GM19328 (cell line): ENCODE results near the gene CASZ1.

Experiments used
- ATAC-seq: cut with Tn5 transposase; IDR thresholded peaks from one replicate; pipeline ENCODE4 v1.9.1; 2021; ENCODE audit warnings: mild to moderate bottlenecking, moderate library complexity; ENCODE audit not compliant: unreplicated experiment

CASZ1 gene

DNA sequence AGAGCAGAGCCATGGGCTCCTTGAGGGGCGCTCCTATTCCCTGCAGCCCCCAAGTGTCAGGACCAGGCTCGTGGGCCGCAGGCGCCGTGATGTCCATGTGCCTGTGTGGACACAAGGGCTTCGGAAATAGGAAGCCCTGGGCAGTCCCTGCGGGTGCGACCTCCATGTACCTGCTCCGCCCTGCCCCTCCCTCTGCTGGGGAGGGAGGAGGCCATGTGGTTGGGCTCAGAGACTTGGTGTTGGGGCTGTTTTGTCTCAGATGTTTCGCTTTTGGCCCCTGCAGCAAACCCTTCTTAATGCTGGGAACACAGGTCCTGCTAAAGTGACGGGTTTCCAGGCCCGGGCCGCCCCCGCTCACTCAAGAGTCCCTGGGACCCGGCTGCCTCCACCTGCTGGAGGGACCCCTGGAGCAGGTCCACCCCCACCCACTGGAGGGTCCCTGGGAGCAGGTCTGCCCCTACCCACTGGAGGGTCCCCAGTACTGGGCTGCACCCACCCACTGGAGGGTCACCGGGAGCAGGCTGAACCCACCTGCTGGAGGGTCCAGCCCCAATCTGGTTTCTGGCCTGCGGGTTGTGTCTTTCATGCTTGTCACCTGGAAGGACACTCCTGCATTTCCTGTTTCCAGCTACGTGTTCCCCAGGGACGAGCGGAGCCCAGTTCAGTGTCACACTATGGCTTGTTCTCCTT, 165.2 kb downstream of the CASZ1 start:
- no peak for ATAC-seq

DNA sequence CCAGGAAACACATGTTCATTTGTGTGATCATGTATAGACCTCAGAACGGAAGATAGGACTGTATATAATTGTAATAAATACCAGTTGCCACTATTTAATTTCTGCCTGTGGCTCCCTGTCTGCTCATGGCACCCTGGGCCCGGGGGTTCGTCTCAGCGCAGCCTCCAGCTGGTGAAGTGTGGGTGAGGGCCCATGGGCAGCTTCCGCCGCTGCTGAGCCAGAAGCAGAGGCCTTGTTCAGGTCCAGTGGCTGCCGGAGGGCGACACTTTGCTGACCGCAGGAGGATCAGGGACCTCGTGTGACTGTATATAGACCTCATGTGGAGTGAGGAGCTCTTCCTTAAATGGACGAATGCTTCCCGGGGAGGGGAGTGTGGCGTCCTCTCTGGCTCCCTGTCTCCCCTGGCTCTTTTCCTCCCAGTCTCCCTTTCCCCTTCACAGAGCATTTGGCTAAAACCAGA, 165.8 kb downstream of the CASZ1 start:
- no peak for ATAC-seq

DNA sequence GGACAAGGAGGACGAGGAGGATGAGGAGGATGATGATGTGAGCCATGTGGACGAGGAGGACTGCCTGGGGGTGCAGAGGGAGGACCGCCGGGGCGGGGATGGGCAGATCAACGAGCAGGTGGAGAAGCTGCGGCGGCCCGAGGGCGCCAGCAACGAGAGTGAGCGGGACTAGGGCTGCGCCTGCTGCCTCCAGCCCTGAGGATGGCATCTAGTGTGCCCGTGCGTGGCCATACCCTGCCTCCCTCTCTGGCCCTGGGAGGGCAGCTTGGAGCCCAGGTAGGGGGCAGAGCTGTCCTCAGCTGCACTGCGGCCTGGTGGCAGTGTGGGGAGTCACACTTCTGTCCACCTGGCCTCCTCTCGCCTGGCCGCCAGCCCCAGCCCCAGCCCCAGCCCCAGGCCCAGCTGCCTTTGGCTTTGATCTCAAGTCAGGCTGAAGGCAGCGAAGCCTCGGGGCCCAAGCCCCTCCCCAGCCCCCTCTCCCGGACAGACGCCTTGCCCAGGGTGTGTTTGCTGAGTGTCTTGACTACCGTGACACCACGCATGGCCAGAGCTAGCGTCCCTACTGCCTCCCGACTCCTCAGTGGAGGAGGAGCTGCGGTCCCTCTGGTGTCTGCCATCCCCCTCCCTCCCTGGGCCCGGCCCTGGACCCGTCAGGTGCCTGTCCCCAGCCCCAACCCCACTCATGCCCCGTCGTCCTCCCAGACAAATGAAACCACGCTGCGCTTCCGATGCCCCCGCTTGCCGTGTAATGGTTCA, 166.5 kb downstream of the CASZ1 start:
- no peak for ATAC-seq

GRCh38 chr1:10629091-10629815, 167.2 kb downstream of the CASZ1 start:
- ATAC-seq = no peak

- ATAC-seq = no peak
These were observed 167.8 kb downstream of the CASZ1 start for GRCh38 chr1:10628685-10629084.

DNA sequence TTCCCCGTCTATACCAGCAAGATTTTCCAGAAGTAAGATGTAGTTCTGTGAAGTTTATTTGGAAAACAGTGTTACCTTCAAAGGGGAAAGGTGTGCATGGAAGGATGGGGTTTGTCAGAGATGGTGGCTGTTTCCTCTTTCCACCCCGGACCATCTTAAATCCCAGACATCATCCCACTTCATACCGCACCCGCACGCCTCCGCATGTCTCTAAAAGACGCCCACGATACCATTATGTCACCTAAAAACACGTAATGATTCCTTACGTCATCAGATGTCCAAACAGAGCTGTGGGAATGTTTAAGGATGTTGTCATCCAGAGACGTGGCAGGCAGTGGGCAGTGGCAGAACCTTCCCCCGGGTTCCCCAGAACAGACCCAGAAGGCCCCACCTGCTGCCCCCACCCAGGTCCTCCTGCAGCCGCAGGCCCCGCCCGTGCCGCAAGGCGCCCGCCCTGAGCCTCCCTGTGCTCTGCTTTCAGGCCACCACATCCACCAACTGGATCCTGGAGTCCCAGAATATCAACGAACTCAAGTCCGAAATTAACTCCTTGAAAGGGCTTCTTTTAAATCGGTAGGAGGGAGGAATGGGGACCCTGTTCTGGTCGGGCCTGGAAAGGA, 169.5 kb downstream of the CASZ1 start:
- ATAC-seq = no peak

GRCh38 chr1:10626131-10626731, 170.2 kb downstream of the CASZ1 start:
- no peak for ATAC-seq

DNA sequence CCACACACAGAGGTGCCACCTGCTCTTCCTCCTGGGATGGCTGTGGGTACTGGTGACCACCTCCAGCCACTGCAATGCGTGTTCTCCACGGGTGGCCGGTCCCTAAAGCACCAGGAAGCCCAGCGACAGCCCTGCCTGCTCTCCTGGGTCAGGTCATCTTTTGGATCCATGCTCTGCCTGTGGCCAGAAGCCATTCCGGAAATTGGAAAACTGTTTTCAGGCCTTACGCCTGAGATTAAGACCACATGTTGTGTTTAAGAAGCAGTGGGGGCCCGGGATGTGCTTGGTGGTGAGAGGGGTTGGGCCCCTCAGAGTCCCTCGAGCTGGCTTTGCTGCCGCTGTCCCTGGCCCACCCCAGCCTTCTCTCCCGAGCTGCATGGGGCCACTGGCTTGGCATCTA, 170.9 kb downstream of the CASZ1 start:
- ATAC-seq = no peak

GRCh38 chr1:10625076-10625475, 171.4 kb downstream of the CASZ1 start:
- no peak for ATAC-seq

DNA sequence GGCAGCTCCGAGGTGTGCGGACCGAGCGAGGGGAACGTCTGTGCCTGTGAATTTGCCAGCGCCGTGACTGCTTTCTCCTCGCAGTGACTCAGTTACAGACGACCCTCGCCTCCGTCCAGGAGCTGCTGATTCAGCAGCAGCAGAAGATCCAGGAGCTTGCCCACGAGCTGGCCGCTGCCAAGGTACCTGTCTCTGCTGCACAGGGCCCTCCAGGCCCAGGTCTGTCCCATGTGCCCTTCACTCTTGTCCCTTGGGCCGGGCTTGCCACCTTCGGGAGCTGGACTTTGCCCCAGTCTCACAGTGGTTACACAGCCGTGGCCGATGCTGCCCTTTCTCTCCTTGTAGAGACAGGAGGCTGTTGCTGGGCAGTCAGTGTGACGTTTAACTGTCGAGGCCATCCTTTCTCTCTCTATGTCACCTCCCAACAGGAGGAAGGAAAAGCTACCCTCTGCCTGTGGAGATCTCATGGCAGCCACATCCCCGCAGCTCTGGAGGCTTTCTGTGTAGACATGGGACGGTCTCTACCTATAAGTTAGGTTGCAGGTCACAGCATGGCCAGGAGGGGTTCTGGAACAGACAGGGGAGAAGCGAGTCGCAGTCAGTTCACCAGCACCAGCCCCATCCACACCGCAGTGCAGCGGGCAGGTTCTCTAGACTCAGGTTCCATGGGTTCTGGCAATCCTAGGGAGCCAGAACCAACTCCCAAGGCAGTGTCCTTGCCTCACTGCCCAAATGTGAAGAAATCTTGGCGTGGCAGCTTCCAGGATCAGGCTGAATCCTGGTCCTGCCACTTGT, 172.0 kb downstream of the CASZ1 start:
- ATAC-seq = no peak

DNA sequence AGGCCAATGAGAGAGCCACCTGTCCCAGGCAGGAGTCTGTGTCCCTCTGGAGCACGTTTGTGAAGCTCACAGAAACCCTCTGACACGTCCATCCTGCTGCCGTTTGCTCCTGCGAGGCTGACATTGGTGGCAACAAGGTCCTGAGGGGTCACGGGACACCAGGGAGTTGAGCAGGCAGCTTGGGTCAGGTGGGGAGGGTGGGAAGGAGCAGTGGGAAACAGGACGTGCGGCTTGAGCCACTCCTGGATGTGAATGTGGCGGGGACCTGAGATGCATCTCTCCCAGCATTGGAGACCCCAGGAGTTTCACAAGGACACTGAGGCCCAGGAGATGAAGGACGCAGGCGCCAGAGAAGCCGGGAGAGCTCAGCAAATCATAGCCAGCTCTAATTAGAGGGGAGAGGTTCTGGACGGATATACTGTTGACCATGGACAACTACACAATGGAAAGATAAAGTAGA, 172.7 kb downstream of the CASZ1 start:
- no peak for ATAC-seq

DNA sequence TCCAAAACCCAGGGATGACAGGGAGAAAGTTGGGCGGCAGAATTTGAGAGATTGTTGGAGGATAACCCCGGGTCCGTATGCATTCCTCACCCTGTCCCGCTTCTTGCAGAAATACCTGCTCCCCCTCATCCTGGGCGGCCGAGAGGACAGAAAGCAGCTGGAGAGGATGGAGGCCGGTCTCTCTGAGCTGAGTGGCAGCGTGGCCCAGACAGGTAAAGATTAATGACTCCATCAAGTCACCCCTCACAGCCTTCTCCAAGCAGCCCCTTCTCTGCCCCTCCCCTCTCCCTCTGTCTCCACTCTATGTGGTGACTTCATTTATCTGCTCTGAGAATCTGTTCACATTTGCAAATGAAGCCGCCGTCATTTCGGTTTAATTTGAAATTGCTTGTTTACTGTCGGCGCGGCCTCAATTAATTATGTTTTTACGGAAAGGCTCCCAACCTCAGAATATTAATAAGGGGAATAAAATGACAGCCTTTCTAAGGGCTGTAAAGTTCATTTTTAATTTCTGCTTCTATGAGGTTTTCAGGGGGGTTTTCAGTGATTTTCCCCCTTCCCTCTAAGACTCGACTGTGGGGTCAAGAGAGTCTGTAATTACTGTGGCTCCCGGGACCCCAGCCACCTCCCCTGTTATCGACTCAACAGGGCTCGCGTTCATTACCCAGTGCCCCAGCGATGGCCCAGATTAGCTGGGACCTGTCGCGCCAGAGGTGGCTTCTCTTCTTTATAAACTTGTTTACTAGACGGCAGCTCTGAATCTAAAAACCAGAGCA, 173.3 kb downstream of the CASZ1 start:
- ATAC-seq = no peak

DNA sequence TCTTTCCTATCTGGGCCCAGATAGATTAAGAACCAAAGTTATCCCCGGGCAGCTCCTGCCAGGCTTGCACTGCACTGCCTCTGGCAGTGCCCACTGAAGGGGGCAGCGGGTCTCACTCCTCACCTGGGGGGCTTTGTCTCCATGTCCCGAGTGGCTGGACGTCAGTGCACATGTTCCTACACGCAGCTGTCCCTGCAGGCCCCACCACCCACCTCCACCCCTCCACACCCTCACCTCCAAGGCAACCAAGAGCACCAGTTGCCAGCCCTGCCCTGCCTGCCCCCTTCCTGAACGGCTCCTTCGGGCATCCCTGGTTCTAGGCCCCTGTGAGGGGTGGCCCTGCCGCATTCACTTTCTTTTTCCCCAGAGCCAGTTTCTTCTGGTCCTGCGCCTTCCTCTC, 174.5 kb downstream of the CASZ1 start:
- ATAC-seq = no peak

- no peak for ATAC-seq
These were observed 175.7 kb downstream of the CASZ1 start for GRCh38 chr1:10620776-10621175.

GRCh38 chr1:10617931-10618885, 178.2 kb downstream of the CASZ1 start:
- no peak for ATAC-seq

DNA sequence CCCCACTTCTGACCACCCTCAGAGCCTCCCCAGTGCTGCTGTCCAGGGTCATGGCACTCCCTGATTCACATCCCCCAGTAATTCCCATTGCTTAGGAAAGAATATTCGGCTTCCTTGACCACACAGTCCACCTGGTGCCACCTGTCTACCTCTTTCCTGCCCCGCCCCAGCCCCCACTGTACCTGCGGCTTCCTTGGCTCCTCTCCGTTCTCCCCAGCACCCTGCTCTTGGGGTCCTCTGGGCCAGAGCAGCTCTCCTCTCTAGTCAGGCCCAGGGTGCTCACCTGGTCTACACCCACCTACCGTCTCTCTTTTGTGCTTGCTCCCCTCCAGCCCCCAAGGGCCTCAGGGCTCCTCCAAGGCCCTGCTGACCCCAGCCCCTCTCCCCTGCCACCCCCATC, 179.1 kb downstream of the CASZ1 start:
- no peak for ATAC-seq

GRCh38 chr1:10616696-10617095, 179.8 kb downstream of the CASZ1 start:
- no peak for ATAC-seq
